GM21723 (cell line): ENCODE data around the gene PRM2.

Experiments
- ATAC-seq: cut with Tn5 transposase; IDR thresholded peaks from one replicate; pipeline ENCODE4 v1.9.1; 2021; ENCODE audit warnings: mild to moderate bottlenecking, moderate library complexity; ENCODE audit not compliant: unreplicated experiment

PRM2 gene

DNA sequence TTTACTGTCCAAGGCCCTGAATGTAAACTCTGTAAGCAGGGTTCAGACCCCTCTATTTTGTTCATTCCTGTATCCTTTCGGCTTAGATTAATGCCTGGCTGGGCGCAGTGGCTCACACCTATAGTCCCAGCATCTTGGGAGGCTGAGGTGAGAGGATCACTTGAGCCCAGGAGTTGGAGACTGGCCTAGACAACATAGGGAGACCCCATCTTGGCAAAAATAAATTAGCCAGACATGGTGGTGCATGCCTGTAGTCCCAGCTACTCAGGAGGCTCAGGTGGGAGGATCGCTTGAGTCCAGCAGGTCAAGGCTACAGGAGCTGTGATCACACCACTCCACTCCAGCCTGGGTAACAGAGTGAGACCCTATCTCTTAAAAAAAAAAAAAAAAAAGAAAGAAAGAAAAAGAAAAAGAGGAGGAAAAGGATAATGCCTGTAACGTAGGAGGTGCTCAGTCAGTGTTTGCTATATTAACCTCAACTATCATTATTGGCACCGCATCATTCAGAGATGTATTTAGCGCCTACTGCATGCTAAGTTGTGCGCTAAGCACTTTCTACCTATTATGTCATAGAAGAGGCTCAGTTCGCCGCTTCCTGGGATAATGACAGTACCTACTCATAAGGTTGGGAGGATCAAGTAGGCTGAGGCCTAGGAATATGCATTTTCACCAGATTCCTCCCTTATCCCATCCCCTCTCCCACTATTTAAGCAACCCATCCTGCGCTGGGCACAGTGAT, 25.3 kb downstream of the PRM2 start:
- no peak for ATAC-seq

DNA sequence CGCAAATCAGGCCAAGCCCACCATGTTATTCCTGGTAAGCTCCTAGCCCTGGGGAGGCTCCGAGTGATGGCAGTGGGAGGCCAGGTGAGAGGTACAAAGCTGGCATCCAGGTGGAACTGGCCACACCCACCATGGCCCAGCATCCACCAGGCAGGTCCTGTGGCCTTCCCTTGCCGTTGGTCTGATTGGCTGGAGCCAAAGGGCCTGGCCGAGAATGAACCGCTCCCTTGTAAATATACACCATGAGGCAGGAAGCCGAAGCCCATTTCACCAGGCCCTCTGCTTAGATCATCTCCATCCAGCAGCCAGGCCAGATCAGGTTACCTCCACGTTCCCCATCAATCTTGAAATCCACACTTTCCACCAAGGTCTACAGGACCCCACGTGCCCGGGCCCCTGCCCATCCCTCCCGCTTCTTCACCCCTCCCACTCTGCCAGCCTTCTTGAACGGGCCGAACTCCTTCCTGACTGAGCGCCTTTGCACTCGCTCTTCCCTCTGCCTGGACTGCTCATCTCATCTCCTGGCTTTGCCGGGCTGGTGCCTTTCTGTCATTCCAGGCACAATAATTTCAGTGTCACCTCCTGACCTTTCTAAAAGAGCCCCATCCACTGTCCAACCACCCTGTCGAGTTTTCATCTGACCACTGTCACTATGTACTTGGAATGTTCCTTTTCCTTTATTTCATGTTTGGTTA, 26.0 kb downstream of the PRM2 start:
- no peak for ATAC-seq

DNA sequence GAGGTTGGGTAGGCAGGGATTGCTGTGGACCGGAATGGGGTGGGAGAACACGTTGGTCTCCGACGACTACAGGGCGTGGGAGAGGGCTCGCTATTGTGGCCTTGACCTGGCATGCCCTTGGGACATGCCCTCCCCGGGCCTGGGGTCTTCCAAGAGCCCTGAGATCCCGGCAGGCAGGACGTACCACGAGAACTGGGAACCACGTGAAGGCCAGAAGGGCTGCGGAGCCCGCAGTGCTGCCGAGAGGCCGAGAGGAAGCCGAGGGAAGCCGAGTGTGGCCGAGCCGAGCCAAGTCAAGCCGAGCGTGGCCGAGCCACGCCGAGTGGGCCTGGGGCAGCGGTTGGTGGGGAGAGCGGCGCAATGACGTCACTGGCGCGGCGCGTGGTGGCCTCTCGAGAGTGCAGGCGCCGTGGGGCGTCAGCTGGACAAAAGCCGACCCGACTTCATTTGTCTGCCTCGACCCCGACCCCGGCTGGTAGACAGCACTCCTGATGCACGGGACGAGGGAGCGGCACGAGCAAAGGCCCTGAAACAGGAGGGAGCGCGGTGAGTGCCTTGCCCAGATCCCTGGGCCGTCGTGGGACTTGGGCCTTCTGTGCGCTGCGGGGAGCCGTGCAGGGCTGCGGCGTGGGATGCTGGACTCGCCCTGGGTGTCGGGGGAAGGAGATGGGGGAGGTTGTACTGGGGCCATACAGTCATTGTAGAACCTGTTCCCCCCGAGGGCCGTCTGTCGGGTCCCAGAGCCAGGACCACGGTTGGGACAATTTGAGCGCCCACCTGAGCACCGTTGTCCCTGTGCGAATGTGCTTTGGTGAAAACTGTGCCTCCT, 26.8 kb downstream of the PRM2 start:
- no peak for ATAC-seq

DNA sequence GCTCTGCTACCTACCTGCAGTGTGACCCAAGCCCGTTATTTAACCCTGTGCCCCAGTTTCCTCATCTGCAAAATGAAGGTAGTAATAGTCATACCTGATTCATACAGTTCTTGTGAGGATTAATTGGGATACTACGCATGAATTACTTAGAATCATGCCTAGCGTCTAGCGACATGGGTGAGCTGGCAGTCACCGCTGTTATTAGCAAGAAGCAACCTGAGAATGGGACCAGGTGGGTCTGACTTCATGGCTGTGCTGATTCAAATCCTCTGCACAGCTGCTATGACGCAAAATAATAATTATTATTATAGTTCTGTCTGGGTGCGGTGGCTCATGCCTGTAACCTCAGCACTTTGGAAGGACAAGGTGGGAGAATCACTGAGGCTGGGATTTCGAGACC, 28.1 kb downstream of the PRM2 start:
- no peak for ATAC-seq

DNA sequence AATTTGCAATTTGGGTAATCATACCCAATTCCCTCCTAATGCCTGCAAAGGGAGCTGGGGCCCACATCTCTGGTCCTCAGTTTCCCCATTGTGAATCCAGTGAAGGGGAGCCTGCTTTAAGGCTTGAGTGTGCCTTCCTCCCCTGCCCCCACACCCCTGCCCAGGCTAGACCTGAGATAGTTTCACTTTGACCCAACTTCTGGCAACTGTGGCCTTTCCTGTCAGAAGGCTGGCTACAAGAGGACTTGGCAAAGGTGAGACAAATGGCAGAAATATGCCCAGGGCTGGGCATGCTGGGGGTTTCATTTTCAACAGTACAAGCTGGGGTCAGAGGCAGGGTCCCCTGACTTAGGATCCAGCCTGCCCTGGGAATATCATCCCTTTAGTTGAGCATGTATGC, 30.3 kb downstream of the PRM2 start:
- no peak for ATAC-seq

DNA sequence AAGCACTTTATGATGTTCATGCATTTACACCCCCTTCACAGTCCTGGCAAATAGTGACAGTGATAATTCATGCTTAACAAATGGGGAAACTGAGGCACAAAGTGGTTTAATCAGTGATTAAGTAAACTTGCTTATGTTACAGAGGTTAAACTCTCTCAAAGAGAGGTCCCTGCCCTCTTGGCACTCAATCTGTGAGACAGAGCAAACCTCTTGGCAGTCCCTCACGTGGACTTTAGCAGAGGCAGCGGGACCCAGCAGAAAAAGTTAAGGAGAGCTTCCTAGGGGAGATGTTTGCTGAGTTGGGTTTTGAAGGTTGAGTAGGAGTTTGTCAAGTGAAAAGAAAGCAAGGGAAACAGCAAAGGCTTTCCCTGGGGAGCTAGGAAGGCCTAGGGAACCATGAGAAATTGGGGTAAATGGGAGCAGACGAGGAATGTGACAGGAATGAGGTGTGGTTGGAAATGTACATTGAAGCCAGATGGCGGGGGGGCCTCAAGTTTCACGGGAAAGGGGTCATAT, 31.0 kb downstream of the PRM2 start:
- ATAC-seq, result no peak

DNA sequence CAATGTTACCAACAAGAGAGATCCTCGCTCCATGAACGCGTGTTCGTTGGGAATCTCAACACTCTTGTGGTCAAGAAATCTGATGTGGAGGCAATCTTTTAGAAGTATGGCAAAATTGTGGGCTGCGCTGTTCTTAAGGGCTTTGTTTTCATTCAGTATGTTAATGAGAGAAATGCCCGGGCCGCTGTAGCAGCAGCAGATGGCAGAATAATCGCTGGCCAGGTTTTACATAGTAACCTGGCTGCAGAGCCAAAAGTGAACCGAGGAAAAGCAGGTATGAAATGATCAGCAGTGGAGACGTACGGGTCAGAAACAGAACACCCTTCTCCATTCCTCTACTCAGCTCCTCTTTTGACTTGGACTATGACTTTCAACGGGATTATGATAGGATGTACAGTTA, 33.6 kb downstream of the PRM2 start:
- no peak for ATAC-seq

DNA sequence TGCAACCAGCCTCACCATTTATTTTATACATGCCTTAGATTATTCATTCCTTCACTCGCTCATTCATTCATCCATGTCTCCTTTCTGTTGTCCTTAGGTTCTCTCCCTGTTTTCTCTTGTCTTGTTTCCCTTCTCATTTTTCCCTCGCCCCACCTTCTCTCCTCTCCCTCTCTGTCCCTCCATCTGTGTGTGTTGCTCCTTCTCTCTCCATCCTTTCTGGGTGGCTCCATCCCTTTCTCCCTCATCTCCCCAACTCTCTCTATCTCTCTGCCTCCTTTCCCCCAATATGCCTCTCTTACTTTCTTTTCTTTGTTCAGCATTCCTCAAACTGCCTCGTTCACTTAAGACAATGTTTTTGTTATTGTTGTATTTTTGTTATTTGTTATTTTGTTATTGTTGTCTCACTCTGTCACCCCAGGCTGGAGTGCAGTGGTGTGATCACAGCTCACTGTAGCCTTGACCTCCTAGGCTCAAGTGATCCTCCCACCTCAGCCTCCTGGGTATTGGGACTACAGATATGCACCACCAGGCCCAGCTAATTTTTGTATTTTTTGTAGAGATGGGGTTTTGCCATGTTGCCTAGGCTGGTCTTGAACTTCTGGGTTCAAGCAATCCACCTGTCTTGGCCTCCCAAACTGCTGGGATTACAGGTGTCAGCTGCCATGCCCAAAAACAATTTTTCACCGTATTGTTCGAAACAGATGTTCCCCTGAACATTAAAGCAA, 34.6 kb downstream of the PRM2 start:
- ATAC-seq, result no peak

DNA sequence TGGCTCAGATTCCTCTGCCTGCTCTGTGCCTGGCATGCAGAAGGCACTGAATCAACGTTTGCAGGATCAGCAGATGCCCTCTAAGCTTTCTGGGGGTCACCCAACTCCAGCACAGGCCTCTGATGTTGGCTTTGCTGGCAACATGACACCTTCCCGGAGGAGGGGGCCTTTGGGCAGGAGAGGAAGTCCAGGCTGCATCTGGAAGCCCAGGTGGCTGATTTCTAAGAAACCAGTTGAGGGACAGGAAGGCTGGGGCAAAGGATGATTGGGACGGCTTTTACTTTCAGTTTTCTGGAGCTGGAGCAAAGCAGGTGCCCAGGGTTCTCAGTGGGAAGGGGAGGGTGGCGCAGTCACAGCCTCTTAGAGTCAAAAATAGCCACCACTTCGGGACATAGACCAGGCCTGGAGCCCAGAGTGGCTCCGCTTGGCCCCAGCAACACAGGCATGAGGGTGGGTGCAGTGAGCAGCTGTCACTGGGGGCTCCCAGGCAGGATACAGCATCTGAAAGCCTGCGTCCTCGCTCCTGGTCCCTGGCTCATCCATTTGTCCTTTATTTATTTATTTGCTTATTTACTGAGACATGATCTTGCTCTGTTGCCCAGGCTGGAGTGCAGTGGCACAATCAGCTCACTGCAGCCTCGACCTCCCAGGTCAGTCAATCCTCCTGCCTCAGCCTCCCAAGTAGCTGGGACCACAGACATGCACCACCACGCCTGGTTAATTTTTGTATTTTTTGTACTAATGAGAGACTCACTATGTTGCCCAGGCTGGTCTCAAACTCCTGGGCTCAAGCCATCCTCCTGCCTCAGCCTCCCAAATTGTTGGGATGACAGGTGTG, 35.4 kb downstream of the PRM2 start:
- ATAC-seq, result no peak

DNA sequence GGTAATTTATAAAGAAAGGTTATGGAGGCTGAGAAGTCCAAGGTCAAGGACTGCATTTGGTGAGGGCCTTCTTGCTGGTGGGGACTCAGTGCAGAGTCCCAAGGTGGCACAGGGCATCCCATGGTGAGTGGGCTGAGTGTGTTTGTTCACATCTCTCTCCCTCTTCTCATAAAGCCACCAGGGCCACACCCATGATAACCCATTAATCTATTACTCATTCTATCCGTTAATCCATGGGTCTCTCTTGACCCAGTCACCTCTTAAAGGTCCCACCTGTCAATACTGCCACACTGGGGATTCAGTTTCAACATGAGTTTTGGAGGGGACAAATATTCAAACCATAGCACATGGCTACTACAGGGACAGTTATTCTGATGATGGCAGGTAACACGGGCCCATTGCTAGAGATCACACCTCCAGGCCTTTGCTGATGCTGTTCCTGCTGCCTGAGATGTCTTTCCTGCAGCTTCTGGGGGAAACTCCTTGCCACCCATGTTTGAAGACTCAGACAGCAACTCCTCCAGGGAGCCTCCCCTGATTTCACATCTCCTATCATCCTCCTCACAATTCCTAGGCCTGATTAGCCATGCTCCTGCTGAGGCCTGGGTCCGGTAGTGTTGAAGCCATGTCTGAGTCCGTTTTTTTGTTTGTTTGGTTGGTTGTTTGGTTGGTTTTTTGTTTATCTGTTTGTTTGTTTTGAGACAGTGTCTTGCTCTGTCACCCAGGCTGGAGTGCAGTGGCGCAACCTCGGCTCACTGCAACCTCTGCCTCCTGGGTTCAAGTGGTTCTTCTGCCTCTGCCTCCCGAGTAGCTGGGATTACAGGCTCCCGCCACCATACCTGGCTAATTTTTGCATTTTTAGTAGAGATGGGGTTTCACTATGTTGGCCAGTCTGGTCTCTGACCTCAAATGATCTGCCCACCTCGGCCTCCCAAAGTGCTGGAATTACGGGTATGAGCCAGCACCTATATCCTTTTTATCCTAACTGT, 36.3 kb downstream of the PRM2 start:
- ATAC-seq, result no peak

DNA sequence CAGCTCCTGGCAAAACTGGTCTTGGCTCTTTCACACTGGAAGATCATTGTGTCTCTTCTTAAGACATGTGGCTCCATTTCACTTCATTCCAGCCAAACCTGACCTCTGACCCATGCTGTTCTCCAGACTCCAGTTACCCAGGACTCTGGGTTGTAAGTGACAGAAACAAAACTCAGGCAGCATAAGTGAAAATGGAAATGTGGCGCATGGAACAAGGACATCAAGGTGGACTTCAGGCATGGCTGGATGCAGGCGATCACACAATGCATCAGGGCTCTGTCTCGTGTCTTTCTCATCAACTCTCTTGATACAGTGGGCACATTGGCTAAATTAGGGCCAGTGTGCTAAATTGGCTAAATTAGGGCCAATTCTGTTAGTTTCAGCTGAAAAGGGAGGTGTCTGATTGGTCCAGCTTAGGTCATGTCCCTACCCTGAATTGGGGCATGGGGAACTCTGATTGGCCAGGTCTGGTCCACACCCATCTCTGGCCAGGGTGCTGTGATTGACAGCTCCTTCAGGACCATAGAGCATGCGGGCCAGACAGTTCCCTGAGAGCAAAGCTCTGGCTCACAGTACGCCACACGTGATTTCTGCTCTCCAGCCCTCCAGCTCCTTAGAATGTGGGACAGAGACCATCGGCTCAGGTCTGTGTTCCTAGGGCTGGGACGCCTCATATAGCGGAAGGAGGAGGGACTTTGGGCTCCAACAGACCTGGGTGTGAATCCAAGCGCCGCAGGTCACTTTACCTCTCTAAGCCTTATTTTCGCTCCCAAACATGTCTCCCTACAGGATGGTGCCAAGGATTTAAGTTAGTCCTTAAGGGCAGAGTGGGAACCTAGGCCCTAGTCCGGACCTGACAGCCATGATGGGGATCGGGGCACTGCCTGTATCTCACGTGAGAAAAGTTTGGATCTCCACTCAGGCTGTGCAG, 37.7 kb downstream of the PRM2 start:
- ATAC-seq, result no peak

DNA sequence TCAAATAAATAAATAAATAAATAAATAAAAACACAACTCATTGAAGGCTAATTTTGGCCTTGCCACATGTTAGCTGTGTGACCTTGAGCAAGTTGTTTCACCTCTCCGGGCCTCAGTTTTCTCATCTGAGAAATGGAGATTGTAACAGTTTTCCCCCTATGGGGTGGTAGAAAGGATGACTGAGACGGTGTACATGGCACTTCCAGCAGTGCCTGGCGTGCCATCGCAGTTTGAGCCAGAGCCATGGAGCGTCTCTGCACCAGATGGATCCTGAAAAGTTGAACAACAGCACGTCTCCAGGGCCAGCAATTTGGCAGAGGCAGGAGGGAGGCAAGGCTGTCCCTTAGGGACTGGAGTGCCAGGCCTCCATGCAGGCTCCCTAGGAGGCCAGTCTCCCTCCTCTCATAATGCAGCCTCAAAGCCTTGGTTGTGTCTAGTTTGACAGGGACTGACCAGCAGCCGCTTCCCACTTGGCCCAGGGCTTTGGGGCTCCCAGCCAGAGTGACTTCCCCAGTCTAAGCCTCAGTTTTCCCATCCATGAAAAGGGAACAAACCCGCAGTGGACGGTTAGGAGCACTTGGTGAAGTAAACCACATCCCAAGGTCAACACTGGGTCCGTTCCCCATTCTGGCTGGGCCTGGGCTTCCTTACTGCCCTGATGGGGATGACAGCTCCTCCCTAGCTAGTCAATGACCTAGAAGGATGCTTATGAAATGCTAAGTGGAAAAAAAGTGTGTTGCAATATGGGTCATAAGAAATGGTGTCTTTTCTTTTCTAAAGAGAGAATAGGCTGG, 39.6 kb downstream of the PRM2 start:
- ATAC-seq, result no peak

DNA sequence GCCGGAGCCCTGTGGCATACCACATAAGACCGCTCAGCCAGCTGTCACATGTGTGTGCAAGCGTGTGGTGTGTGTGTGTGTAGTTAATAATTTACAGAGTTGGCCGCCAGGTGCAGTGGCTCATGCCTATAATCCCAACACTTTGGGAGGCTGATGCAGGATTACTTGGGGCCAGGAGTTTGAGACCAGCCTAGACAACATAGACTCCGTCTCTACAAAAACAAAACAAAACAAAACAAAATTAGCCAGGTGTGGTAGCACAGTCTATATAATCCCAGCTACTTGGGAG, 40.6 kb downstream of the PRM2 start:
- ATAC-seq, result no peak

DNA sequence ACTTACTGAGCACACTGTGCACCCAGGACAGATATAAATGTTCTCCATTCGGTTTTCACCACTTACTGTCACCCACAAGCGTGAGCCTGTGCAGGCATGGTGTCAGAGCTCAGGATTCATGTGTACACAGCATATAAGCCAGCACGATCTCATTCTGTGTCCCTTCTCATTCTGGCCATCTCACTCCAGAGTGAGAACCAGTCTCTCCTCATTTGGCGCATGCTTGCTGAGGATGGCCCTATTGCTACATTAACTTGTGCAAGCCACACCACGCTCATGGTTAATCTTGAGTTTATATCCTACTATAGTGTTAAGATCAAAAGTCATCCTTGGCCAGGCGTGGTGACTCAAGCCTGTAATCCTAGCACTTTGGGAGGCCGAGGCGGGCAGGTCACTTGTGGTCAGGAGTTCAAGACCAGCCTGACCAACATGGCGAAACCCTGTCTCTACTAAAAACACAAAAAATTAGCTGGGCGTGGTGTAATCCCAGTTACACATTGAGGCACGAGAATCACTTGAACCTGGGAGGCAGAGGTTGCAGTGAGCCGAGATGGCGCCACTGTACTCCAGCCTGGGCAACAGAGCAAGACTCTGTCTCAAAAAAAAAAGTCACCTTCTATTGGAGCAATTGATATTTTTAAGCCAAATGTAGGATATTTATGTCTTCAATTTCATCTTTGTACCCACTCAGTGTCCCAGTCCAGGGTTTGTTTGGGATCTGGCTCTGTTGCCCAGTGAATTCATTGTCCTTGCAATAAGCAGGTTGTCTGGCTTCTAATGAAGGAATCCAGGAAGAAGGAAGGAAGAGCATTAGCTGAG, 41.2 kb downstream of the PRM2 start:
- ATAC-seq, result no peak

DNA sequence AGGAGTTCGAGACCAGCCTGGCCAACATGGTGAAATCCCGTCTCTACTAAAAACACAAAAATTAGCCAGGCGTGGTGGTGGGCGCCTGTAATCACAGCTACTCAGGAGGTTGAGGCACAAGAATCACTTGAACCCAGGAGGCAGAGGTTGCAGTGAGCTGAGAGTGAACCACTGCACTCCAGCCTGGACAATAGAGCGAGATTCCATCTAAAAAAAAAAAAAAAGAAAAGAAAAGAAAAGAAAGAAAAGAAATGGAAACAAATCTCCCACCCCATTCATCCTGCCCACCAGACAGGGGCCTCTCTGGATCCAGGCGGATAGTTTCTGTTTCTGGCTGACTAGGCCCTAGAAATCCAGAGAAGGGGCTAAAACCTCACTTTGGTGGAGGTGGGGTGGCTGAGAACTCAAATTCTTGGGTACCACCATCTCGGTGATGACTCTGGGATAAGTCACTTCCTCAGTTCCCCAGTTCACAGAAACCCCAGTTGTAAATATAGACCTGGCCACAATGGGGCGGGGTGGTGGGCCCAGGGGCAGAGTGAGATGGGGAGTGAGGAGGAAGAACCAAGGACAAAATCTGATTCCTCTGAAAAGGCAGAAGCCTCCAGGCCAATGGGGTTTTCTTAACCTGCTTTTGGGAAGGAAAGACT, 42.4 kb downstream of the PRM2 start:
- ATAC-seq, result no peak
